ENCODE measurements around the gene DLG2. TPM values are rescaled to one million over a fixed set of nuclear protein-coding genes. Genes with fewer than 3 reads are reported as not detected.
"Not testable (repeated sequence)": the region's sequence is repeated elsewhere in the genome, so short reads cannot be mapped to it uniquely, and the experiment has no call there.

DLG2 gene
- total RNA-seq, 1 donor: 3.0 TPM

- no peak for DNase-seq (ENCODE audit: low read depth)
Measured at GRCh38 chr11:85123752-85124231, 503.4 kb downstream of the DLG2 start.

GRCh38 chr11:85118151-85118550 is 509.0 kb downstream of the DLG2 start:
- no peak for DNase-seq (ENCODE audit: low read depth)
- no peak overlapping the region for H3K4me3 ChIP-seq (ENCODE audit: low read depth, low read length)
- TF ChIP-seq CTCF (IDR thresholded peaks at IDR 0.05; ENCODE audit: insufficient read depth, low read length): no peak

More at GRCh38 chr11:85123752-85124231, 503.4 kb downstream of the DLG2 start:
- no peak overlapping the region for H3K4me3 ChIP-seq (ENCODE audit: low read depth, low read length)
- TF ChIP-seq CTCF (IDR thresholded peaks at IDR 0.05; ENCODE audit: insufficient read depth, low read length): no peak

GRCh38 chr11:85115798-85116197 is 511.3 kb downstream of the DLG2 start:
- DNase-seq (ENCODE audit: low read depth): no peak
- TF ChIP-seq CTCF (IDR thresholded peaks at IDR 0.05; ENCODE audit: insufficient read depth, low read length): no peak
- no peak overlapping the region for H3K4me3 ChIP-seq (ENCODE audit: low read depth, low read length)

GRCh38 chr11:85114786-85115185 is 512.4 kb downstream of the DLG2 start:
- no peak for TF ChIP-seq CTCF (IDR thresholded peaks at IDR 0.05; ENCODE audit: insufficient read depth, low read length)
- no peak for DNase-seq (ENCODE audit: low read depth)
- H3K4me3 ChIP-seq (ENCODE audit: low read depth, low read length): no peak overlapping the region

GRCh38 chr11:85110246-85110645 is 516.9 kb downstream of the DLG2 start:
- not testable (repeated sequence) for DNase-seq (ENCODE audit: low read depth); H3K4me3 ChIP-seq (ENCODE audit: low read depth, low read length)

- no peak overlapping the region for H3K4me3 ChIP-seq (ENCODE audit: low read depth, low read length)
- no peak for TF ChIP-seq CTCF (IDR thresholded peaks at IDR 0.05; ENCODE audit: insufficient read depth, low read length)
- no peak for DNase-seq (ENCODE audit: low read depth)
Measured at GRCh38 chr11:85109141-85109540, 518.0 kb downstream of the DLG2 start.

GRCh38 chr11:85105868-85106267 is 521.3 kb downstream of the DLG2 start:
- no peak overlapping the region for H3K4me3 ChIP-seq (ENCODE audit: low read depth, low read length)
- DNase-seq (ENCODE audit: low read depth): no peak
- TF ChIP-seq CTCF (IDR thresholded peaks at IDR 0.05; ENCODE audit: insufficient read depth, low read length): no peak
